ENCODE measurements around the gene TARBP1. TPM values are rescaled to one million over a fixed set of nuclear protein-coding genes. Genes with fewer than 3 reads are reported as not detected.

TARBP1 gene
- total RNA-seq, 2 experiments from 2014 or later, result 38.4 to 40.9 TPM

- Histone ChIP-seq H3K9me3 (ENCODE audit: control insufficient read depth in 1 of 2, insufficient read depth in 1 of 2, low read length in 2 of 2) (no peaks in the 10 kb centered on the region), H3K27me3 (ENCODE audit: control insufficient read depth in 1 of 2, insufficient read depth in 2 of 2, low read length in 2 of 2) (no peaks in the 10 kb centered on the region), H3K36me3 (ENCODE audit: insufficient read depth, low read length) (peaks cover 45% of the 10 kb centered on the region), H3K4me1 (ENCODE audit: insufficient read depth, low read length) (no peaks in the 10 kb centered on the region), H3K27ac (ENCODE audit: low read depth in 1 of 2, low read length in 2 of 2) (no peak overlapping the region), H3K4me3 (ENCODE audit: low read length) (no peak overlapping the region)
- H3K27me3 Mint-ChIP-seq, result no peaks in the 10 kb centered on the region
- H3K4me3 Mint-ChIP-seq, result no peak overlapping the region
- CTCF ChIA-PET, result no interaction called here
- no peak for ATAC-seq (ENCODE audit: poor library complexity)
- no peak for TF ChIP-seq CTCF (IDR thresholded peaks at IDR 0.05)
- H3K4me1 Mint-ChIP-seq (ENCODE audit: low read depth), result no peaks in the 10 kb centered on the region
- DNase-seq, result no peak
- intact Hi-C loops (cut with DNase I, micrococcal nuclease), result no loop called here
- H3K27ac Mint-ChIP-seq, result no peak overlapping the region
- POLR2A ChIA-PET, result interaction anchor here (0.7 kb wide), 1 partner anchor 307 kb away, joined by 5 read pairs; no protein-coding TSS in a partner anchor
- no peaks in the 10 kb centered on the region for H3K9me3 Mint-ChIP-seq
- H3K36me3 Mint-ChIP-seq (ENCODE audit: low read depth), result peaks cover 83% of the 10 kb centered on the region
Measured at GRCh38 chr1:234463749-234464148, 15.2 kb downstream of the TARBP1 start.

GRCh38 chr1:234460652-234461051 is 18.3 kb downstream of the TARBP1 start:
- no peak overlapping the region for H3K4me3 ChIP-seq (ENCODE audit: low read length)
- H3K27me3 Mint-ChIP-seq, result no peaks in the 10 kb centered on the region
- H3K36me3 Mint-ChIP-seq (ENCODE audit: low read depth), result peaks cover 78% of the 10 kb centered on the region
- ChIA-PET CTCF (no interaction called here), POLR2A (no interaction called here)
- no peak overlapping the region for H3K27ac ChIP-seq (ENCODE audit: low read depth in 1 of 2, low read length in 2 of 2)
- H3K4me1 ChIP-seq (ENCODE audit: insufficient read depth, low read length), result no peaks in the 10 kb centered on the region
- no peak overlapping the region for H3K4me3 Mint-ChIP-seq
- H3K27ac Mint-ChIP-seq, result no peak overlapping the region
- H3K9me3 ChIP-seq (ENCODE audit: control insufficient read depth in 1 of 2, insufficient read depth in 1 of 2, low read length in 2 of 2), result no peaks in the 10 kb centered on the region
- H3K27me3 ChIP-seq (ENCODE audit: control insufficient read depth in 1 of 2, insufficient read depth in 2 of 2, low read length in 2 of 2), result no peaks in the 10 kb centered on the region
- intact Hi-C loops (cut with DNase I, micrococcal nuclease), result no loop called here
- TF ChIP-seq CTCF (IDR thresholded peaks at IDR 0.05), result no peak
- H3K9me3 Mint-ChIP-seq, result no peaks in the 10 kb centered on the region
- ATAC-seq (ENCODE audit: poor library complexity) (no peak), DNase-seq (no peak)
- peaks cover 49% of the 10 kb centered on the region for H3K36me3 ChIP-seq (ENCODE audit: insufficient read depth, low read length)
- H3K4me1 Mint-ChIP-seq (ENCODE audit: low read depth), result no peaks in the 10 kb centered on the region

GRCh38 chr1:234458352-234459017 is 20.5 kb downstream of the TARBP1 start:
- H3K4me1 ChIP-seq (ENCODE audit: insufficient read depth, low read length), result no peaks in the 10 kb centered on the region
- intact Hi-C loops (cut with DNase I, micrococcal nuclease), result no loop called here
- no peak overlapping the region for H3K4me3 ChIP-seq (ENCODE audit: low read length)
- ChIA-PET CTCF (no interaction called here), POLR2A (no interaction called here)
- Mint-ChIP-seq H3K9me3 (no peaks in the 10 kb centered on the region), H3K4me3 (no peak overlapping the region), H3K27ac (no peak overlapping the region), H3K36me3 (ENCODE audit: low read depth) (peaks cover 75% of the 10 kb centered on the region), H3K4me1 (ENCODE audit: low read depth) (no peaks in the 10 kb centered on the region), H3K27me3 (no peaks in the 10 kb centered on the region)
- ATAC-seq (ENCODE audit: poor library complexity) (no peak), DNase-seq (no peak)
- no peaks in the 10 kb centered on the region for H3K9me3 ChIP-seq (ENCODE audit: control insufficient read depth in 1 of 2, insufficient read depth in 1 of 2, low read length in 2 of 2)
- TF ChIP-seq CTCF (IDR thresholded peaks at IDR 0.05), result no peak
- no peaks in the 10 kb centered on the region for H3K27me3 ChIP-seq (ENCODE audit: control insufficient read depth in 1 of 2, insufficient read depth in 2 of 2, low read length in 2 of 2)
- H3K27ac ChIP-seq (ENCODE audit: low read depth in 1 of 2, low read length in 2 of 2), result no peak overlapping the region
- peaks cover 34% of the 10 kb centered on the region for H3K36me3 ChIP-seq (ENCODE audit: insufficient read depth, low read length)

Data from CD4-positive, alpha-beta T cell (primary cell).